ENCODE results near the gene EML4.

DNA sequence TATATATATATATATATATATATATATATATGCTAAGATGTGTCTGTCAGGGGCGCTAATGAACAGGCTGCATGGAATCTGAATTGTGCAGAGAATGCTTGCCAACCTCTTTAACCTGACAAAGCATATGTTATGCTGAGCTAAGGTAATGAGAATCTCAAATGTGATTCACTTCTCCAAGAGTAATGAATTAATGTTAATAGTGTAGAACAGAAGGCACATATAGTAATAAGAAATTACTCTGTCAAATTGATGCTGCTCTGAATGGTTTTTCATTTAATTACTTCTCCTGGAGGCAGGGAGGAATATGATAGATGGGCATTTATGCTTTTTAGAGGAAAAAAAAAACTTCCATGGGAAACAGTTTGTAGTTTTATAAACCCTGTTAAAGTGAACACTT lies 156.5 kb downstream of the EML4 start:
- TF ChIP-seq POLR2A (IDR thresholded peaks at IDR 0.05; ENCODE audit: low read length): no peak
- TF ChIP-seq GATA1 (IDR thresholded peaks at IDR 0.05; ENCODE audit: low read depth, low read length): no peak
